GM12878 (cell line): Measurements from ENCODE around the gene NHEJ1.

Experiments used
- ATF7 ChIP-seq: fragments of 450-650 bp; IDR thresholded peaks from 2 replicates; pipeline ENCODE4 v1.6.1; 2016; ENCODE audit warnings: low read depth, mild to moderate bottlenecking
- CTCF ChIP-seq, 3 experiments: IDR thresholded peaks in 2 of 3; conservative IDR thresholded peaks in 1 of 3; 2 replicates each; pipeline ENCODE4 v1.5.1; 2011; ENCODE audit warnings: low read depth in 3 of 3, low read length in 3 of 3, mild to moderate bottlenecking in 3 of 3, control low read depth in 2 of 3, moderate library complexity in 2 of 3, inconsistent platforms in 1 of 3, mixed read lengths in 1 of 3; ENCODE audit not compliant: control insufficient read depth in 2 of 3, insufficient read depth in 1 of 3; ENCODE audit errors: extremely low read depth in 1 of 3
- ESRRA ChIP-seq: IDR thresholded peaks from 2 replicates; pipeline ENCODE4 v1.6.1; 2012; ENCODE audit warnings: mild to moderate bottlenecking, low read length, improper control_type of control experiment
- EZH2 ChIP-seq: IDR thresholded peaks from 2 replicates; pipeline ENCODE4 v1.6.1; 2012; ENCODE audit warnings: low read depth, mild to moderate bottlenecking, control low read depth, inconsistent platforms, low read length, borderline replicate concordance; ENCODE audit not compliant: control insufficient read depth
- HDAC6 ChIP-seq: fragments of 200-600 bp; sonication (generic); IDR thresholded peaks from one replicate; pipeline ENCODE4 v1.8.0; 2017; ENCODE audit warnings: antibody characterized with exemption; ENCODE audit not compliant: unreplicated experiment
- MAX ChIP-seq: IDR thresholded peaks from 2 replicates; pipeline ENCODE4 v1.6.1; 2012; ENCODE audit warnings: low read depth, low read length, improper control_type of control experiment
- NFYB ChIP-seq: IDR thresholded peaks from 2 replicates; pipeline ENCODE4 v1.6.1; 2011; ENCODE audit warnings: low read depth, mild to moderate bottlenecking, low read length, improper control_type of control experiment, moderate library complexity; ENCODE audit not compliant: insufficient read depth
- POLR2A ChIP-seq: IDR thresholded peaks from 2 replicates; pipeline ENCODE4 v1.6.1; 2011; ENCODE audit warnings: low read depth, mild to moderate bottlenecking, low read length
- RAD21 ChIP-seq: IDR thresholded peaks from 2 replicates; pipeline ENCODE4 v1.6.1; 2011; ENCODE audit warnings: mild to moderate bottlenecking, low read depth, low read length, moderate library complexity; ENCODE audit not compliant: insufficient read depth
- SIN3A ChIP-seq: IDR thresholded peaks from 2 replicates; pipeline ENCODE4 v1.6.1; 2012; ENCODE audit warnings: low read depth, low read length, improper control_type of control experiment
- SPI1 ChIP-seq: IDR thresholded peaks from 2 replicates; pipeline ENCODE4 v1.6.1; 2011; ENCODE audit warnings: low read depth, mild to moderate bottlenecking, low read length, moderate library complexity, borderline replicate concordance; ENCODE audit not compliant: insufficient read depth
- SRF ChIP-seq, 2 experiments: IDR thresholded peaks; 2 replicates each; pipeline ENCODE4 v1.6.1; 2011; ENCODE audit warnings: low read depth in 2 of 2, low read length in 2 of 2, mild to moderate bottlenecking in 1 of 2, moderate library complexity in 1 of 2
- TAF1 ChIP-seq: IDR thresholded peaks from 2 replicates; pipeline ENCODE4 v1.6.1; 2011; ENCODE audit warnings: mild to moderate bottlenecking, low read depth, low read length, borderline replicate concordance
- ZNF274 ChIP-seq: IDR thresholded peaks from one replicate; pipeline ENCODE4 v1.8.0; 2011; ENCODE audit not compliant: insufficient read length, insufficient read depth

- TF ChIP-seq POLR2A (no peak), MAX (no peak), ZNF274 (no peak), RAD21 (no peak), SPI1 (no peak), SRF (IDR thresholded peaks at IDR 0.05; ENCODE audit: low read depth in 2 of 2, low read length in 2 of 2) (no peak), CTCF (IDR thresholded peaks at IDR 0.05 in 2 of 3, conservative IDR thresholded peaks at IDR 0.05 in 1 of 3; ENCODE audit: control insufficient read depth in 2 of 3, extremely low read depth in 1 of 3, insufficient read depth in 1 of 3, low read depth in 3 of 3, low read length in 3 of 3) (no peak), NFYB (no peak), EZH2 (no peak), SIN3A (no peak), TAF1 (no peak), HDAC6 (no peak), ESRRA (no peak), ATF7 (no peak)
Observed at GRCh38 chr2:219199470-219200211, 39.0 kb upstream of the NHEJ1 start.
